Right lobe of liver (tissue), 6 donors: Measurements from ENCODE around the gene KCTD10. TPM values are rescaled to one million over a fixed set of nuclear protein-coding genes. Genes with fewer than 3 reads are reported as not detected.

ENCODE experiments used
- ATAC-seq, 4 donors: fragments of 200-7000 bp; cut with Tn5 transposase; one replicate each; pipeline ENCODE4 v1.9.1; 2020; ENCODE audit warnings: mild to moderate bottlenecking in 4 of 4, moderate library complexity in 4 of 4
- DNase-seq, 3 donors: peaks; one replicate each; pipeline ENCODE4 v3.0.0-alpha.2; 2020
- H3K27ac ChIP-seq, 3 donors: fragments of 200-600 bp; one replicate each; pipeline ENCODE4 v1.8.0; 2022
- H3K27me3 ChIP-seq, 2 donors: fragments of 200-600 bp; one replicate each; pipeline ENCODE4 v1.8.0; 2022
- H3K36me3 ChIP-seq, 4 donors: fragments of 200-600 bp; sonication (generic) in 1 of 4; one replicate each; pipeline versions ENCODE4 v1.5.1 to v1.8.0; 2017 to 2022; ENCODE audit warnings: control low read depth in 1 of 4
- H3K4me1 ChIP-seq, 4 donors: fragments of 200-600 bp; sonication (generic) in 1 of 4; one replicate each; pipeline versions ENCODE4 v1.5.1 to v1.8.0; 2017 to 2022; ENCODE audit warnings: control low read depth in 1 of 4
- H3K4me3 ChIP-seq, 3 donors: fragments of 200-600 bp; one replicate each; pipeline ENCODE4 v1.8.0; 2022
- H3K9me3 ChIP-seq, 4 donors: fragments of 200-600 bp; sonication (generic) in 1 of 4; one replicate each; pipeline versions ENCODE4 v1.5.1 to v1.8.0; 2017 to 2022; ENCODE audit warnings: control low read depth in 1 of 4
- CTCF ChIP-seq, 4 donors: fragments of 200-600 bp in 3 of 4; fragments of 450-650 bp in 1 of 4; IDR thresholded peaks; one replicate each; pipeline versions ENCODE4 v1.5.1 to v1.8.0; 2016 to 2022; ENCODE audit warnings: antibody characterized with exemption in 4 of 4, mild to moderate bottlenecking in 2 of 4
- POLR2A ChIP-seq: fragments of 450-650 bp; IDR thresholded peaks from one replicate; pipeline ENCODE4 v1.6.1; 2017; ENCODE audit warnings: antibody characterized with exemption, mild to moderate bottlenecking
- WGBS: methylation state at CpG from one replicate; pipeline ENCODE4 v1.1.6; 2018; ENCODE audit warnings: low coverage, low lambda C conversion rate; ENCODE audit not compliant: insufficient coverage; ENCODE audit errors: missing lambda C conversion rate; 5-methylcytosine and 5-hydroxymethylcytosine counted together
- intact Hi-C, 2 donors: fragments of 100-400 bp; cut with DNase I; formaldehyde crosslinking; loops; one replicate each; pipeline versions ENCODE4 v1.11.2 to v1.14.1; 2022
- total RNA-seq, 6 experiments: library from RNA; depleted of rRNA in 2 of 6; stranded (reverse); fragments of >200 nt in 2 of 6; fragmentation: NEBNext Ultra II Directional in 3 of 6; extraction: Animal tissue kit (Norgen Biotek cat#: 25700) in 3 of 6; gene quantifications; one replicate each; pipeline versions ENCODE4 v1.1.0 to v1.2.4, GENCODE V29; 2016 to 2023
- donor health status: DM: no; HTN: yes; CAD: no.
- donor health status: DM: no; HTN: no; CAD: no.
- donor health status: DM: no; HTN: no; CAD: no.
- donor health status: DM: no; HTN: yes; CAD: no.
- donor health status: DM: no; HTN: yes; CAD: no.

Gene KCTD10
- total RNA-seq, 6 experiments from 2014 or later, result 5.8 to 20.2 (median 11.6) TPM

- no peaks in the 10 kb centered on the region for H3K9me3 ChIP-seq
- ATAC-seq (no peak), DNase-seq (no peak)
- H3K36me3 ChIP-seq, result peaks cover 0 to 81% (median 50%) of the 10 kb centered on the region in 4 donors
- no peak for TF ChIP-seq CTCF (IDR thresholded peaks at IDR 0.05)
- no peak for TF ChIP-seq POLR2A
- no peak overlapping the region for H3K4me3 ChIP-seq
- H3K27me3 ChIP-seq, result no peaks in the 10 kb centered on the region
- intact Hi-C loops, result no loop called here
- no peaks in the 10 kb centered on the region for H3K4me1 ChIP-seq
- no peak overlapping the region for H3K27ac ChIP-seq
- 89% methylated on average over 5 of the region's 9 CpGs for WGBS
Measured at GRCh38 chr12:109500406-109501185, 23.5 kb upstream of the KCTD10 start.

- Histone ChIP-seq H3K4me3 (no peak overlapping the region), H3K9me3 (no peaks in the 10 kb centered on the region), H3K4me1 (no peaks in the 10 kb centered on the region), H3K27me3 (no peaks in the 10 kb centered on the region), H3K36me3 (peaks cover 0 to 64% (median 32%) of the 10 kb centered on the region in 4 donors), H3K27ac (no peak overlapping the region)
- DNase-seq, result no peak
- 98% methylated on average over 7 of the region's 7 CpGs for WGBS
- TF ChIP-seq CTCF (IDR thresholded peaks at IDR 0.05) (no peak), POLR2A (no peak)
- intact Hi-C loops, result no loop called here
- no peak for ATAC-seq
Measured at GRCh38 chr12:109497675-109498074, 20.6 kb upstream of the KCTD10 start.

- no peak overlapping the region for H3K4me3 ChIP-seq
- H3K36me3 ChIP-seq, result peaks cover 0 to 58% (median 28%) of the 10 kb centered on the region in 4 donors
- TF ChIP-seq POLR2A (no peak), CTCF (IDR thresholded peaks at IDR 0.05) (no peak)
- no peaks in the 10 kb centered on the region for H3K27me3 ChIP-seq
- no peak for ATAC-seq
- H3K4me1 ChIP-seq, result no peaks in the 10 kb centered on the region
- H3K27ac ChIP-seq, result no peak overlapping the region
- intact Hi-C loops, result no loop called here
- no peak for DNase-seq
- H3K9me3 ChIP-seq, result no peaks in the 10 kb centered on the region
Measured at GRCh38 chr12:109496306-109496705, 19.2 kb upstream of the KCTD10 start.

GRCh38 chr12:109495012-109495411 lies 17.9 kb upstream of the KCTD10 start:
- Histone ChIP-seq H3K27me3 (no peaks in the 10 kb centered on the region), H3K36me3 (peaks cover 0 to 56% (median 28%) of the 10 kb centered on the region in 4 donors), H3K4me1 (no peaks in the 10 kb centered on the region), H3K4me3 (no peak overlapping the region), H3K27ac (no peak overlapping the region), H3K9me3 (no peaks in the 10 kb centered on the region)
- DNase-seq (no peak), ATAC-seq (no peak)
- intact Hi-C loops, result no loop called here
- TF ChIP-seq CTCF (IDR thresholded peaks at IDR 0.05) (no peak), POLR2A (no peak)
